ENCODE measurements around the gene BMS1.
A peak's percentile ranks its signal among the peaks of the same experiment; 100 is the strongest.

Gene BMS1

DNA sequence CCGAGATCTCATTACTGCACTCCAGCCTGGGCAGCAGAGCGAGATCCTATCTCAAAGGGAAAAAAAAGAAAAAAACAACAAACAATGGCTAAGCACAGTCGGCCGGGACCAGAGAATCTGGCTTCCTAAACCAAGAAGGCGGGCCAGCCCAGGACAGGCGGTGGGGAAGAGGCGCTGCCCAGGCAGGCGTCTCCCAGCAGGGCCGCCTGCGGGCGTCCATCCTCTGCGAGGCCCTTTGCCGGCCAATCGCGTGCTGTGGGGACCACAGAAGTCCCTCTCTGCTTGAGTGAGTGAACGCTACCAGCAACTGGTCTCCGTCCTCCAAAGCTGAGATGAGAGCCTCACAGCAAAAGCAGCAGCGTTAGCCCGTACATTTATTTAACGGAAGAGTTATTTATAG, 14.7 kb upstream of the BMS1 start:
- DNase-seq: no peak

DNA sequence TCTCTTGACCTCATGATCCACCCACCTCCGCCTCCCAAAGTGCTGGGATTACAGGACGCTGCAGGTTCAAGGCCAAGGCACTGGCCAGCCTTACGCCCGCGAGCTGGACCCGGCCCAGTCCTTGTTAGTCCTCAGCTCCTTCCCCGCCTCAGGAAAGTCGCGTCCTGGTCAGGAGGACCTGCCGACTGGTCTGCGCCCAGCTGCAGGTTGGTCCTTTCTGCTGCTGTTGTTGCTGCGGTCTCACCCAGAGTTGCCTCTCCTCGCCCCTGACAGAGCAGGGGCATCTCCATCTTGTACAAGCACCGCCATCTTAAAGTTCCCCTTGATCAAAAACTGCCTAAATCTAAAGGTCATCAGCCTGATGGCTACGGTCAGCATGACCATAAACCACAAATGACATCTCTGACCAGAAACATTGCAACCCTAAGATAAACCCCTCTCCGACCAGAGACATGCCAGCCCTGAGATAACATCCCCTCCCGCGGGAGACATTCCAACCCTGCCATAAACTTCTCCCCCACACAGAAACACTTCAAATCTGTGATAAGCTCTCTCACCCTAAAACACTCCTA, 13.9 kb upstream of the BMS1 start:
- no peak overlapping the region for H3K14ac ChIP-seq (ENCODE audit: low read length in 2 of 2)
- no peak overlapping the region for H3K27ac ChIP-seq (ENCODE audit: low read length, poor library complexity, severe bottlenecking)
- H3K9ac ChIP-seq (ENCODE audit: low read length): no peak overlapping the region
- no peak overlapping the region for H3K18ac ChIP-seq (ENCODE audit: low read depth in 1 of 2, low read length in 2 of 2)
- WGBS: 75% methylated on average over 18 of the region's 18 CpGs
- H3K4me2 ChIP-seq (ENCODE audit: low read length, poor library complexity, severe bottlenecking): no peak overlapping the region
- no peak overlapping the region for H4K8ac ChIP-seq (ENCODE audit: low read length)
- H2BK5ac ChIP-seq (ENCODE audit: low read depth, low read length, poor library complexity, severe bottlenecking): no peak overlapping the region
- H3K4me1 ChIP-seq (ENCODE audit: control insufficient read depth, insufficient read depth, low read depth, low read length): no peaks in the 10 kb centered on the region
- H2BK15ac ChIP-seq (ENCODE audit: low read depth, poor library complexity, severe bottlenecking): no peak overlapping the region
- H3K4ac ChIP-seq (ENCODE audit: low read depth in 1 of 2, low read length in 2 of 2): no peak overlapping the region
- peaks cover 0 to 7% of the 10 kb centered on the region in 2 experiments for H3K27me3 ChIP-seq (ENCODE audit: control insufficient read depth in 1 of 2, insufficient read depth in 1 of 2, low read length in 2 of 2)
- H2AK5ac ChIP-seq (ENCODE audit: low read length, severe bottlenecking): no peak overlapping the region
- no peaks in the 10 kb centered on the region for H3K9me3 ChIP-seq (ENCODE audit: control insufficient read depth, low read length)
- no peak overlapping the region for H3K23ac ChIP-seq (ENCODE audit: low read length in 2 of 2)
- H2AFZ ChIP-seq (ENCODE audit: low read depth, low read length): no peak overlapping the region
- H3K79me1 ChIP-seq (replicated peaks; ENCODE audit: low read length, poor library complexity, severe bottlenecking): no peaks in the 10 kb centered on the region
- DNase-seq: no peak
- H3K4me3 ChIP-seq (ENCODE audit: insufficient read depth in 1 of 2, low read depth in 1 of 2, low read length in 2 of 2): no peak overlapping the region
- H3K36me3 ChIP-seq (ENCODE audit: control insufficient read depth in 1 of 2, insufficient read depth in 2 of 2, low read depth in 1 of 2, low read length in 2 of 2): no peaks in the 10 kb centered on the region
- H2BK120ac ChIP-seq (ENCODE audit: low read depth, low read length): no peak overlapping the region
- no peak overlapping the region for H4K91ac ChIP-seq (ENCODE audit: low read length)
- H2BK12ac ChIP-seq (ENCODE audit: low read length in 2 of 2): no peak overlapping the region

More for the DNA sequence above, 14.7 kb upstream of the BMS1 start:
- no peaks in the 10 kb centered on the region for H3K27me3 ChIP-seq (ENCODE audit: control insufficient read depth in 1 of 2, insufficient read depth in 1 of 2, low read length in 2 of 2)
- H3K4me2 ChIP-seq (ENCODE audit: low read length, poor library complexity, severe bottlenecking): no peak overlapping the region
- no peak overlapping the region for H2AFZ ChIP-seq (ENCODE audit: low read depth, low read length)
- H4K91ac ChIP-seq (ENCODE audit: low read length): no peak overlapping the region
- no peaks in the 10 kb centered on the region for H3K9me3 ChIP-seq (ENCODE audit: control insufficient read depth, low read length)
- no peak overlapping the region for H3K23ac ChIP-seq (ENCODE audit: low read length in 2 of 2)
- no peak overlapping the region for H2BK120ac ChIP-seq (ENCODE audit: low read depth, low read length)
- no peak overlapping the region for H2BK12ac ChIP-seq (ENCODE audit: low read length in 2 of 2)
- H3K14ac ChIP-seq (ENCODE audit: low read length in 2 of 2): no peak overlapping the region
- no peaks in the 10 kb centered on the region for H3K36me3 ChIP-seq (ENCODE audit: control insufficient read depth in 1 of 2, insufficient read depth in 2 of 2, low read depth in 1 of 2, low read length in 2 of 2)
- WGBS: 88% methylated on average over 17 of the region's 20 CpGs
- no peak overlapping the region for H2BK5ac ChIP-seq (ENCODE audit: low read depth, low read length, poor library complexity, severe bottlenecking)
- H3K4me3 ChIP-seq (ENCODE audit: insufficient read depth in 1 of 2, low read depth in 1 of 2, low read length in 2 of 2): no peak overlapping the region
- H3K79me1 ChIP-seq (replicated peaks; ENCODE audit: low read length, poor library complexity, severe bottlenecking): no peaks in the 10 kb centered on the region
- no peaks in the 10 kb centered on the region for H3K4me1 ChIP-seq (ENCODE audit: control insufficient read depth, insufficient read depth, low read depth, low read length)
- H3K18ac ChIP-seq (ENCODE audit: low read depth in 1 of 2, low read length in 2 of 2): no peak overlapping the region
- no peak overlapping the region for H3K4ac ChIP-seq (ENCODE audit: low read depth in 1 of 2, low read length in 2 of 2)
- no peak overlapping the region for H3K27ac ChIP-seq (ENCODE audit: low read length, poor library complexity, severe bottlenecking)
- no peak overlapping the region for H2BK15ac ChIP-seq (ENCODE audit: low read depth, poor library complexity, severe bottlenecking)
- H2AK5ac ChIP-seq (ENCODE audit: low read length, severe bottlenecking): no peak overlapping the region
- H3K9ac ChIP-seq (ENCODE audit: low read length): no peak overlapping the region
- no peak overlapping the region for H4K8ac ChIP-seq (ENCODE audit: low read length)

DNA sequence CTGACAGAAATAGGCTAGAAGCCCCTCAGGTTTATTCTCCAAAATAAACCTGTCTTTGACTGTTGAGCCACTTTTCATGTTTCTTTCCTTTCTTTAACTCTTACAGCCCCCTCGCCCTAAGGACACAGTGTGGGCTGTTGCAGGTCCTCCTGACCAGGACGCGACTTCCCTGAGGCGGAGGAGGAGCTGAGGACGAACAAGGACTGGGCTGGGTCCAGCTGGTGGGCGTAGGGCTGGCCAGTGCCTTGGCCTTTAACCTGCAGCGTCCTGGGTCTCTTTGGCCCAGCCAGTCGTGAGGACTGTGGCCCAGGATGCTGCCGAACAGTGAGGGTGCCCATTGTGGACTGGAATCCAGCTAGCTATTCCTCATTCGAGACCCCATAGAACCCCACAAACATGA, 13.4 kb upstream of the BMS1 start:
- Histone ChIP-seq H4K91ac (ENCODE audit: low read length) (peak overlapping the region; percentile 67), H2AFZ (ENCODE audit: low read depth, low read length) (no peak overlapping the region)
- 59% methylated on average over 8 of the region's 10 CpGs for WGBS

DNA sequence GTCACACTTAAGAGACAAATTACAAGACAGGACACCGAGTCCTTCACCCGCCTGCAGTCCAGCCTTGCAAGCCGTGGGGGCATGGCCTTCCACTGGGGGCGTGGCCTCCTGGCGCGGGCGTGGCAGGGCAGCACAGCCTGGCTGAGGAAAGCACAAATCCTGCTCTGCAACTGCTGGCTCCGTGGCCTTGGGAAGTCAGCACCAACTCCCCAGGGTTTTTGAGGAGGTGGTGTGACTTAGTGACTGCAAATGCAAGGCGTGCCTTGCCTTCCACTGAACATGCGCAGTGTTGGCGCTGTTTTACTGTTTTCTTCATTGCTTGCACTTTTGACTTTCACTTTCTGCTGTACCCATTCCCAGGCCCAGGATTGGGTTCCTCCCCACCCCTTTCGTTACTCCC, 12.9 kb upstream of the BMS1 start:
- no peak overlapping the region for H3K4ac ChIP-seq (ENCODE audit: low read depth in 1 of 2, low read length in 2 of 2)
- no peak overlapping the region for H3K27ac ChIP-seq (ENCODE audit: low read length, poor library complexity, severe bottlenecking)
- H3K9me3 ChIP-seq (ENCODE audit: control insufficient read depth, low read length): no peaks in the 10 kb centered on the region
- no peak overlapping the region for H3K4me3 ChIP-seq (ENCODE audit: insufficient read depth in 1 of 2, low read depth in 1 of 2, low read length in 2 of 2)
- no peak overlapping the region for H2AFZ ChIP-seq (ENCODE audit: low read depth, low read length)
- H3K23ac ChIP-seq (ENCODE audit: low read length in 2 of 2): no peak overlapping the region
- no peak overlapping the region for H3K18ac ChIP-seq (ENCODE audit: low read depth in 1 of 2, low read length in 2 of 2)
- H4K91ac ChIP-seq (ENCODE audit: low read length): peak overlapping the region; percentile 19
- no peak overlapping the region for H2BK120ac ChIP-seq (ENCODE audit: low read depth, low read length)
- no peak overlapping the region for H2BK12ac ChIP-seq (ENCODE audit: low read length in 2 of 2)
- H2BK15ac ChIP-seq (ENCODE audit: low read depth, poor library complexity, severe bottlenecking): no peak overlapping the region
- WGBS: 84% methylated on average over 12 of the region's 12 CpGs
- H3K4me1 ChIP-seq (ENCODE audit: control insufficient read depth, insufficient read depth, low read depth, low read length): no peaks in the 10 kb centered on the region
- no peaks in the 10 kb centered on the region for H3K79me1 ChIP-seq (replicated peaks; ENCODE audit: low read length, poor library complexity, severe bottlenecking)
- no peak overlapping the region for H4K8ac ChIP-seq (ENCODE audit: low read length)
- H3K27me3 ChIP-seq (ENCODE audit: control insufficient read depth in 1 of 2, insufficient read depth in 1 of 2, low read length in 2 of 2): peaks cover 0 to 9% of the 10 kb centered on the region in 2 experiments
- H3K4me2 ChIP-seq (ENCODE audit: low read length, poor library complexity, severe bottlenecking): no peak overlapping the region
- no peak overlapping the region for H3K14ac ChIP-seq (ENCODE audit: low read length in 2 of 2)
- no peak overlapping the region for H2AK5ac ChIP-seq (ENCODE audit: low read length, severe bottlenecking)
- no peak for DNase-seq
- H3K36me3 ChIP-seq (ENCODE audit: control insufficient read depth in 1 of 2, insufficient read depth in 2 of 2, low read depth in 1 of 2, low read length in 2 of 2): no peaks in the 10 kb centered on the region
- H3K9ac ChIP-seq (ENCODE audit: low read length): no peak overlapping the region
- no peak overlapping the region for H2BK5ac ChIP-seq (ENCODE audit: low read depth, low read length, poor library complexity, severe bottlenecking)

More for the DNA sequence above, 13.4 kb upstream of the BMS1 start:
- Histone ChIP-seq H3K4me2 (ENCODE audit: low read length, poor library complexity, severe bottlenecking) (no peak overlapping the region), H3K23ac (ENCODE audit: low read length in 2 of 2) (no peak overlapping the region), H2BK5ac (ENCODE audit: low read depth, low read length, poor library complexity, severe bottlenecking) (no peak overlapping the region), H2BK15ac (ENCODE audit: low read depth, poor library complexity, severe bottlenecking) (no peak overlapping the region), H3K4ac (ENCODE audit: low read depth in 1 of 2, low read length in 2 of 2) (no peak overlapping the region), H3K4me1 (ENCODE audit: control insufficient read depth, insufficient read depth, low read depth, low read length) (no peaks in the 10 kb centered on the region), H3K79me1 (replicated peaks; ENCODE audit: low read length, poor library complexity, severe bottlenecking) (no peaks in the 10 kb centered on the region), H2BK12ac (ENCODE audit: low read length in 2 of 2) (no peak overlapping the region), H3K27ac (ENCODE audit: low read length, poor library complexity, severe bottlenecking) (no peak overlapping the region), H3K27me3 (ENCODE audit: control insufficient read depth in 1 of 2, insufficient read depth in 1 of 2, low read length in 2 of 2) (peaks cover 0 to 7% of the 10 kb centered on the region in 2 experiments), H3K14ac (ENCODE audit: low read length in 2 of 2) (no peak overlapping the region), H3K18ac (ENCODE audit: low read depth in 1 of 2, low read length in 2 of 2) (peak overlapping the region in 1 of 2 experiments; percentile 20), H3K9me3 (ENCODE audit: control insufficient read depth, low read length) (no peaks in the 10 kb centered on the region), H3K9ac (ENCODE audit: low read length) (no peak overlapping the region), H2BK120ac (ENCODE audit: low read depth, low read length) (no peak overlapping the region), H4K8ac (ENCODE audit: low read length) (no peak overlapping the region), H2AK5ac (ENCODE audit: low read length, severe bottlenecking) (no peak overlapping the region), H3K4me3 (ENCODE audit: insufficient read depth in 1 of 2, low read depth in 1 of 2, low read length in 2 of 2) (no peak overlapping the region), H3K36me3 (ENCODE audit: control insufficient read depth in 1 of 2, insufficient read depth in 2 of 2, low read depth in 1 of 2, low read length in 2 of 2) (no peaks in the 10 kb centered on the region)
- no peak for DNase-seq
